ENCODE measurements around the gene ABHD14A.

ABHD14A gene

DNA sequence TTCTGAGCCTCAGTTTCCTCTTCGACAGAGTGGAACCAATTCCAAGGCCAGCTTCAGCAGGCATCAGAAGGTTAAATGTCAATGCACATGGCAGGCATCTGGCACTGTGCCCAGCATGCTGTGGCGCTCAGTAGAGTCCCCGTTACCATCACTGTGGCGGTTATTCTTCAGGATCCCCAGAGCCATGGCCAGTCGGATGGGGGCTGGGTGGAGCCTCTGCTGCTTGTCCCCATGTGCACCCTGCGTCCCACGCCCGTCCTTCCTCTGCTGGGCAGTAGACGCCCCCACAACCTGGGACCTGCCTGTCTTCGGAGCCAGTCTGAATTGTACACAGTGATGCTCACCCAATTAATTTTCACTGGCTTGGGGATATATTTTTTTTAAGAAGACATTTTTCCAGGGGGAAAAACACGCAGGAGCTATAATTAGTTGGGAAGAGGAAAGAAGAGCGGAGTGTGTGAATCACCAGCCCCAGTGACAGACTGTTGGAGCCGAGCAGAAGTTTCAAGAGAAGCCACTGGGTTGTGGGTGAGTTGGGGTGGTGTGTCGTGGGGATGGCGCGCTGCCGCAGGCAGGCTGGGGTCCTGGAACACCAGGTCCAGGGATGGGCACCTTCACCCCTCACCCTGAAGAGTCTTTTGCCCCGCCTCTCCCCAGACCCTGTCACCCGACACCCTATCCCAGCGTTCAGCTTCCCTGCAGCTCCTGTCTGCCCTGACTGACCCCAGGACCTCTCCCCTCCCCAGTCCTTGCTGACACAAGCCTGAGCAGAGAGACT, 47.6 kb downstream of the ABHD14A start:
- DNase-seq: peak; percentile 0

GRCh38 chr3:52023101-52023770, 48.4 kb downstream of the ABHD14A start:
- DNase-seq: no peak

- no peak for DNase-seq
These were observed 49.2 kb downstream of the ABHD14A start for GRCh38 chr3:52023860-52024764.

GRCh38 chr3:52024765-52025452, 50.0 kb downstream of the ABHD14A start:
- DNase-seq: no peak

GRCh38 chr3:52025453-52025852, 50.6 kb downstream of the ABHD14A start:
- DNase-seq: no peak

- DNase-seq: no peak
These were observed 51.2 kb downstream of the ABHD14A start for GRCh38 chr3:52026041-52026440.

DNA sequence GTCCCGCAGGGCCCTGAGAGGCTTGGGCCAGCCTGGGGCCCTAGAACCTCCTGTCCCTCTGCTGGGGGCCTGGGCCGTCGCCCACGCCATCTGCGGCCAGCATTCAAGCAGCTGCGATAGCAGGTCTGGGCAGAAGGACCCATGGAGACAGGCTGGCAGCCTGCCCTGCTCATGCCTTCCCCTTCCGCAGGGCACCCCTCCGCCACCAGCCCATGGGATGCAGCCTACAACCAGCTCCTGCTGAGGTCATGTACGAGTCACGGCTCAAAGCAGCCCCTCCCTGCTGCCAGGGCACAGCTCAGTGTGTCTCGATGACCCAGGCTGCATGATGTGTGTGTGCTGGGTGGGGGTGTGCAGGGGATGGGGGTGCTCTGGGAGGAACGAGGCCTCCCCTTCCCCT, 53.7 kb downstream of the ABHD14A start:
- DNase-seq: no peak

DNA sequence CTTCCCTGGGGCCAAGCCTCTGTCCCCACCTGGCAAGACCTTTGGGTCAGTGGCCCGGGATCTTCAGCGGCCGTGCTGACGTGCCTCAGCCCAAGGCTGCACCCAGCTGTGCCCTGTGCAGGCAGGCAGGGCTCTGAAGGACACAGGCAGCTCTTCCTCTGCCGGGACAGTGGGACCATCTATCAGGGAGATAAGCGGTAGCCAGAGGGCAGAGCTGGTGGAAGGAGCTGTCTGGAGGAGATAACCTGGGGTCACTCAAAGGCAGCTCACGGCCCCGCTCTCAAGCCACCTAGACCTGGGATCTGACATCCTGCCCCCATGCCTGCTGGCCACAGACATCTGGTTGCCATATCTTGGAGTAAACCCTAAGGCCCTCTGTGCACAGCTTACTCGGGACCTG, 54.2 kb downstream of the ABHD14A start:
- DNase-seq: no peak

DNA sequence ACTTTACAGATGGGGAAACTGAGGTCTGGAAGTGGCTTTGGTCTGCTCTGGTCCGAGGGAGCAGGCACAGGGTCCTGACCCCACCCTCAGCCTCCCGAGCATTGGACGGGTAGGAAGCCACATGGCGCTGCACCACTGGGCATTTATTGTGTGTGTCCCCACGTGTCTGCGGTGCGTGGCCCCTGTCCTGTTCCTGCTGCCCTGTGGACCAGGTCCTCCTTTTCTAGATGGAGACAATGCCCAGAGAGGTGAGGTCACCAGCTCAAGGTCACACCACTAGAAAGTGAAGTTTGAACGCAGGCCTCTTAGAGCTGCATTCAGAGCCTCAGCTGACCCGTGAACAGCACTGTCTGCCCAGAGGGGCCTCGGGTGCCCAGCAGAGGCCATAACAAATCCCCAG, 54.7 kb downstream of the ABHD14A start:
- DNase-seq: no peak
